ENCODE data around the gene KNTC1. TPM values are rescaled to one million over a fixed set of nuclear protein-coding genes. Genes with fewer than 3 reads are reported as not detected.

The KNTC1 gene
- total and polyA plus RNA-seq, 2 of the 8 experiments (the other 6 are each of a cell fraction or from before 2014, with no cell fraction given) = 52.7 to 80.2 TPM

DNA sequence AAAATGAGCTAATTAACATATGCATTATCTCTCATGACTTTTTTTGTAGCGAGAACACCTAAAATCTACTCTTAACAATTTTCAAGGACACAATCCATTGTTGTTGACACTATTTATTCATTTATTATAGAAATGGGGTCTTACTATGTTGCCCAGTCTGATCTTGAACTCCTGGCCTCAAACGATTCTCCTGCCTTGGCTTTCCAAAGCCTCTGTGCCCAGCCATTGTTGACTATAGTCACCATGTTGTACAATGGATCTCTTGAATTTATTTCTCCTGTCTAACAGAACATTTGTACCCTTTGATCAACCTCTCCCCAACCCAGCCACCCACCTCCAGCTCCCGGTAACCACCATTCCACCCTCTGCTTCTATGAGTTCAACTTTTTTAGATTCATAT, 134.9 kb downstream of the KNTC1 start:
- Histone ChIP-seq H4K5ac (ENCODE audit: insufficient read length, low read depth, low read length) (no peak overlapping the region), H2BK12ac (ENCODE audit: low read depth, low read length) (no peak overlapping the region), H2AK5ac (ENCODE audit: low read depth, low read length) (no peak overlapping the region), H3K79me2 (ENCODE audit: control insufficient read depth in 1 of 2, insufficient read depth in 2 of 2, low read length in 2 of 2) (no peaks in the 10 kb centered on the region), H2BK120ac (replicated peaks; ENCODE audit: low read depth, low read length) (no peak overlapping the region), H2BK15ac (ENCODE audit: low read length) (no peak overlapping the region), H3K27me3 (replicated peaks in 1 of 4; ENCODE audit: control insufficient read depth in 3 of 4, extremely low read depth in 1 of 4, insufficient read depth in 3 of 4, low read length in 3 of 4) (no peaks in the 10 kb centered on the region), H3K4me3 (ENCODE audit: extremely low read depth in 1 of 4, insufficient read depth in 2 of 4, low read depth in 3 of 4, low read length in 4 of 4) (no peak overlapping the region), H3K27ac (ENCODE audit: low read depth, low read length) (no peak overlapping the region), H3K9ac (replicated peaks in 1 of 4; ENCODE audit: extremely low read depth in 1 of 4, low read depth in 3 of 4, low read length in 3 of 4) (no peak overlapping the region), H3K23me2 (ENCODE audit: low read depth, low read length) (no peaks in the 10 kb centered on the region), H2BK5ac (ENCODE audit: low read depth, low read length) (no peak overlapping the region), H3K79me1 (ENCODE audit: low read depth, low read length) (no peaks in the 10 kb centered on the region), H3K4me1 (replicated peaks in 1 of 4; ENCODE audit: control insufficient read depth in 3 of 4, insufficient read depth in 4 of 4, low read length in 3 of 4) (no peaks in the 10 kb centered on the region), H3K36me3 (ENCODE audit: control insufficient read depth in 2 of 4, insufficient read depth in 4 of 4, low read length in 3 of 4) (no peaks in the 10 kb centered on the region), H3K23ac (ENCODE audit: insufficient read length) (no peak overlapping the region), H3K9me3 (ENCODE audit: insufficient read depth in 2 of 2, low read depth in 1 of 2, low read length in 1 of 2) (no peaks in the 10 kb centered on the region), H3K14ac (ENCODE audit: insufficient read length) (no peak overlapping the region), H3K56ac (replicated peaks; ENCODE audit: insufficient read length, low read depth, low read length) (no peak overlapping the region), H4K91ac (replicated peaks; ENCODE audit: insufficient read length, low read length) (no peak overlapping the region), H3K18ac (ENCODE audit: extremely low read depth, low read length) (no peak overlapping the region), H3K4ac (replicated peaks; ENCODE audit: insufficient read length, low read depth, low read length) (no peak overlapping the region), H2BK20ac (ENCODE audit: low read length) (no peak overlapping the region), H4K20me1 (replicated peaks in 1 of 2; ENCODE audit: control insufficient read depth in 1 of 2, insufficient read depth in 2 of 2, low read length in 2 of 2) (no peaks in the 10 kb centered on the region), H2AFZ (ENCODE audit: low read length) (no peak overlapping the region), H3K4me2 (ENCODE audit: insufficient read depth in 1 of 2, low read depth in 2 of 2, low read length in 2 of 2) (no peak overlapping the region), H4K8ac (ENCODE audit: extremely low read depth, insufficient read depth, low read length) (no peak overlapping the region)
- CTCF ChIA-PET (ENCODE audit: partially characterized antibody) = interaction anchor here (1.0 kb wide), 1 partner anchor 23 kb away, joined by 5 read pairs; no protein-coding TSS in a partner anchor
- no peak for DNase-seq (ENCODE audit: low read depth in 1 of 2, low spot score in 2 of 2)
- no peak for FAIRE-seq
- 91% methylated on average over 3 of the region's 3 CpGs; no CpG with 5 or more reads in 1 of the 2 experiments for WGBS, 2 experiments (ENCODE audit: extremely low coverage in 1 of 2, insufficient coverage in 1 of 2, insufficient read length in 1 of 2, insufficient replicate concordance in 2 of 2, low coverage in 1 of 2, low lambda C conversion rate in 2 of 2, missing lambda C conversion rate in 1 of 2)
- no peak for TF ChIP-seq MAFK (IDR thresholded peaks at IDR 0.05; ENCODE audit: low read depth, low read length)
- TF ChIP-seq SP1 (IDR thresholded peaks at IDR 0.05; ENCODE audit: low read depth, low read length) = no peak
- TF ChIP-seq BCL11A (IDR thresholded peaks at IDR 0.05; ENCODE audit: low read depth in 2 of 2, low read length in 2 of 2) = no peak
- no peak for TF ChIP-seq SIN3A (conservative IDR thresholded peaks at IDR 0.05 in 1 of 2, IDR thresholded peaks at IDR 0.05 in 1 of 2; ENCODE audit: low read depth in 1 of 2, low read length in 2 of 2)
- POLR2A ChIA-PET (ENCODE audit: partially characterized antibody) = interaction anchor here (1.6 kb wide), 1 partner anchor 92 kb away, joined by 3 read pairs; no protein-coding TSS in a partner anchor
